OCI-LY3 (cell line): ENCODE results near the gene RFPL1.

Experiments
- H2AFZ ChIP-seq: fragments of 200-600, 300-600 bp; shearing (Covaris generic); 2 replicates; pipeline ENCODE4 v1.6.0; 2014; ENCODE audit warnings: antibody characterized with exemption, low read depth, low read length
- H3K27ac ChIP-seq: fragments of 200-600, 300-600 bp; sonication (generic); 2 replicates; pipeline ENCODE4 v1.5.1; 2014; ENCODE audit warnings: mild to moderate bottlenecking, low read length, moderate library complexity, mixed read lengths
- H3K27me3 ChIP-seq: fragments of 200-600, 300-600 bp; sonication (generic); 2 replicates; pipeline ENCODE4 v1.6.1; 2014; ENCODE audit warnings: low read depth, low read length, mixed read lengths
- H3K36me3 ChIP-seq: fragments of 200-600, 300-600 bp; sonication (generic); replicated peaks from 2 replicates; pipeline ENCODE3; 2014; ENCODE audit warnings: low read depth, low read length, mixed read lengths
- H3K4me1 ChIP-seq: fragments of 300-600, 200-600 bp; sonication (generic); 2 replicates; pipeline ENCODE4 v1.6.1; 2014; ENCODE audit warnings: low read length, mixed read lengths
- H3K4me2 ChIP-seq: fragments of 200-600, 300-600 bp; sonication (generic); 2 replicates; pipeline ENCODE4 v1.6.1; 2014; ENCODE audit warnings: low read length, mixed read lengths
- H3K4me3 ChIP-seq: fragments of 300-600, 200-600 bp; sonication (generic); 2 replicates; pipeline ENCODE4 v1.5.1; 2014; ENCODE audit warnings: antibody characterized with exemption, mild to moderate bottlenecking, low read length, moderate library complexity
- H3K79me2 ChIP-seq: fragments of 300-600, 200-600 bp; shearing (Covaris generic); 2 replicates; pipeline ENCODE4 v1.6.1; 2014; ENCODE audit warnings: mild to moderate bottlenecking, low read length, mixed read lengths
- H3K9ac ChIP-seq: fragments of 300-600, 200-600 bp; shearing (Covaris generic); 2 replicates; pipeline ENCODE4 v1.6.0; 2014; ENCODE audit warnings: mild to moderate bottlenecking, low read length, moderate library complexity
- H3K9me3 ChIP-seq: fragments of 200-600, 300-600 bp; shearing (Covaris generic); 2 replicates; pipeline ENCODE4 v1.6.1; 2014; ENCODE audit warnings: low read length, mixed read lengths; ENCODE audit not compliant: insufficient read depth
- H4K20me1 ChIP-seq: fragments of 200-600, 300-600 bp; sonication (generic); 2 replicates; pipeline ENCODE4 v1.6.1; 2016; ENCODE audit warnings: low read length, mixed read lengths; ENCODE audit not compliant: insufficient read depth
- CTCF ChIP-seq: fragments of 200-600, 300-600 bp; sonication (generic); IDR thresholded peaks from 2 replicates; pipeline ENCODE4 v1.5.1; 2014; ENCODE audit warnings: antibody characterized with exemption, low read length, low read depth
- EZH2phosphoT487 ChIP-seq: fragments of 200-600 bp; shearing (Covaris generic); IDR thresholded peaks from 2 replicates; pipeline ENCODE4 v1.6.1; 2018; ENCODE audit warnings: antibody characterized with exemption, mixed run types, low read depth

Gene RFPL1

GRCh38 chr22:29458551-29458950, 20.2 kb downstream of the RFPL1 start:
- Histone ChIP-seq H2AFZ (no peak overlapping the region), H4K20me1 (no peaks in the 10 kb centered on the region), H3K4me2 (no peak overlapping the region), H3K4me1 (peaks cover 3% of the 10 kb centered on the region; the same call in 1 of the 2 replicates), H3K27ac (no peak overlapping the region), H3K9ac (no peak overlapping the region), H3K27me3 (no peaks in the 10 kb centered on the region; the same call in 1 of the 2 replicates), H3K4me3 (no peak overlapping the region), H3K79me2 (no peaks in the 10 kb centered on the region), H3K36me3 (no peaks in the 10 kb centered on the region), H3K9me3 (no peaks in the 10 kb centered on the region)
- no peak for TF ChIP-seq CTCF
- TF ChIP-seq EZH2phosphoT487: no peak

- Histone ChIP-seq H3K4me2 (no peak overlapping the region), H3K27ac (no peak overlapping the region), H2AFZ (no peak overlapping the region), H3K9me3 (no peaks in the 10 kb centered on the region), H3K4me3 (no peak overlapping the region), H3K27me3 (no peaks in the 10 kb centered on the region), H3K36me3 (no peaks in the 10 kb centered on the region), H4K20me1 (no peaks in the 10 kb centered on the region), H3K4me1 (peaks cover 3% of the 10 kb centered on the region; the same call in 1 of the 2 replicates), H3K79me2 (no peaks in the 10 kb centered on the region), H3K9ac (no peak overlapping the region)
- TF ChIP-seq EZH2phosphoT487 (no peak), CTCF (no peak)
These were observed 21.4 kb downstream of the RFPL1 start for GRCh38 chr22:29459773-29460172.

GRCh38 chr22:29461263-29461662, 22.9 kb downstream of the RFPL1 start:
- Histone ChIP-seq H3K4me2 (no peak overlapping the region), H3K36me3 (no peaks in the 10 kb centered on the region), H3K4me1 (peaks cover 3% of the 10 kb centered on the region; the same call in 1 of the 2 replicates), H4K20me1 (no peaks in the 10 kb centered on the region), H2AFZ (no peak overlapping the region), H3K9ac (no peak overlapping the region), H3K4me3 (no peak overlapping the region), H3K27me3 (no peaks in the 10 kb centered on the region), H3K27ac (no peak overlapping the region), H3K9me3 (no peaks in the 10 kb centered on the region), H3K79me2 (no peaks in the 10 kb centered on the region)
- TF ChIP-seq CTCF: no peak
- no peak for TF ChIP-seq EZH2phosphoT487

GRCh38 chr22:29463629-29464028, 25.2 kb downstream of the RFPL1 start:
- Histone ChIP-seq H3K36me3 (no peaks in the 10 kb centered on the region), H3K4me2 (no peak overlapping the region), H3K4me3 (no peak overlapping the region), H4K20me1 (no peaks in the 10 kb centered on the region), H2AFZ (no peak overlapping the region), H3K79me2 (no peaks in the 10 kb centered on the region), H3K4me1 (no peaks in the 10 kb centered on the region), H3K27ac (no peak overlapping the region), H3K27me3 (peaks cover 14% of the 10 kb centered on the region), H3K9me3 (no peaks in the 10 kb centered on the region), H3K9ac (no peak overlapping the region)
- TF ChIP-seq CTCF (no peak), EZH2phosphoT487 (no peak)
